Body of pancreas (tissue), 4 donors: ENCODE data around the gene SYNJ2.

Source experiments
- CTCF ChIP-seq, 7 experiments: fragments of 450-650 bp in 4 of 7; fragments of 200-600 bp in 3 of 7; sonication (generic) in 3 of 7; IDR thresholded peaks; one replicate each; pipeline ENCODE4 v1.5.1; 2016 to 2019; ENCODE audit warnings: antibody characterized with exemption in 7 of 7
- POLR2A ChIP-seq, 3 donors: fragments of 450-650 bp; IDR thresholded peaks; one replicate each; pipeline ENCODE4 v1.6.1; 2016; ENCODE audit warnings: antibody characterized with exemption in 3 of 3, mild to moderate bottlenecking in 2 of 3

- no peak for TF ChIP-seq CTCF (IDR thresholded peaks at IDR 0.05)
- no peak for TF ChIP-seq POLR2A (IDR thresholded peaks at IDR 0.05)
Observed at GRCh38 chr6:157946053-157946617, 35.5 kb upstream of the SYNJ2 start.
